ENCODE data around the gene PIK3R6. TPM values are rescaled to one million over a fixed set of nuclear protein-coding genes. Genes with fewer than 3 reads are reported as not detected.

PIK3R6 gene
- total and polyA plus RNA-seq, 2 experiments from 2014 or later, result 0.43 to 0.63 TPM

DNA sequence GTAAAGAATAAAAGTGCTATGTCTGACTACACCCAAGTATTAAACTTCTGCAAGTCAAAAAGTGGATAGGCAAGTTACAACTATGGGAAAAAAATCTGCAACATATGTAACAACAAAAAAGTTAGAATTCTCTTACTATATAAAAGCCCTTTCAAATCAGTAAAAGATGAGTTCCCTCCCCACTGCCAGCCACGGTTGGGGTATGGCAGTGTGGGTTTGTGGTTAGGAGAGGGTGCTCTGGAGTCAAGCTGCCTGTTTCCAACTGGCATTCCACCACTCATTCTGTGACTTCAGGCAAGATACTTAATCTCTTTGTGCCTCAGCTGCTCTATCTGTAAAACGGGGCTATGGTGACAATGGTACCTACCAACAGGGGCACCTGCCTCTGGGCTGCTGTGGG, 41.7 kb downstream of the PIK3R6 start:
- TF ChIP-seq EZH2 (IDR thresholded peaks at IDR 0.05; ENCODE audit: insufficient read depth, poor library complexity, severe bottlenecking), result no peak
- no peak for TF ChIP-seq EZH2phosphoT487 (IDR thresholded peaks at IDR 0.05; ENCODE audit: insufficient read depth, low read depth)
- H3K9ac ChIP-seq, result no peak overlapping the region
- H3K9me3 ChIP-seq (ENCODE audit: low read depth), result no peaks in the 10 kb centered on the region
- H3K4me1 ChIP-seq (ENCODE audit: insufficient read depth), result no peaks in the 10 kb centered on the region
- H4K20me1 ChIP-seq (ENCODE audit: insufficient read depth), result no peaks in the 10 kb centered on the region
- H2AFZ ChIP-seq, result no peak overlapping the region
- no peaks in the 10 kb centered on the region for H3F3A ChIP-seq (ENCODE audit: insufficient read depth)
- in situ Hi-C loops (cut with MboI), result no loop called here
- 11 to 18% methylated on average over 2 of the region's 2 CpGs for WGBS, 2 experiments (ENCODE audit: low coverage in 1 of 2, low lambda C conversion rate in 2 of 2, missing lambda C conversion rate in 2 of 2)
- H3K79me2 ChIP-seq (ENCODE audit: insufficient read depth), result no peaks in the 10 kb centered on the region
- no peak overlapping the region for H3K4me3 ChIP-seq
- no peak for DNase-seq
- no peaks in the 10 kb centered on the region for H3K36me3 ChIP-seq (ENCODE audit: low read depth)
- no peak overlapping the region for H3K4me2 ChIP-seq (ENCODE audit: unreplicated experiment)
- no peaks in the 10 kb centered on the region for H3K27me3 ChIP-seq (replicated peaks; ENCODE audit: insufficient read depth)
- no peaks in the 10 kb centered on the region for H3K9me2 ChIP-seq (ENCODE audit: insufficient read depth)
- H3K27ac ChIP-seq, result no peak overlapping the region

DNA sequence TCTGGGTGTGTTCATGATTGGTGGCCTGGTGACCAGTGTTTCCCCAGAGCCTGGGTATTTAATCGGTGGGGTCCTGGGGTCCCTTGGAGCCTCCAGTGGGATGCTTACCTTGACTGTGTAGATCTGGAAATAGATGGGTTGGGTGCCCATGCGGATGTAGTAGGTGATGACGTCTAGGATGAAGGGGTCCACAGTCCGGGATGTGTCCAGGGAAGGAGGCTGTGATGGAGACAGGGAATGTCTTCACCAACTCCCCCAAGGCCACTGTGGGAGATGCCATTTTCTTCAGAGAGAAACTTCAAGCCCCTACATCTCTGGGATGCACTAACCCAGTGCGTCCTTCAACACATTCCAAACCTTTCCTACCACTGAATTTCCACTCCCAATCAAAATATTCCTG, 44.2 kb downstream of the PIK3R6 start:
- 54 to 58% methylated on average over 5 of the region's 5 CpGs for WGBS, 2 experiments (ENCODE audit: low coverage in 1 of 2, low lambda C conversion rate in 2 of 2, missing lambda C conversion rate in 2 of 2)
- H3K9me2 ChIP-seq (ENCODE audit: insufficient read depth), result no peaks in the 10 kb centered on the region
- DNase-seq, result no peak
- H3K9me3 ChIP-seq (ENCODE audit: low read depth), result no peaks in the 10 kb centered on the region
- no peaks in the 10 kb centered on the region for H3F3A ChIP-seq (ENCODE audit: insufficient read depth)
- no peaks in the 10 kb centered on the region for H3K79me2 ChIP-seq (ENCODE audit: insufficient read depth)
- H3K4me2 ChIP-seq (ENCODE audit: unreplicated experiment), result no peak overlapping the region
- TF ChIP-seq EZH2 (IDR thresholded peaks at IDR 0.05; ENCODE audit: insufficient read depth, poor library complexity, severe bottlenecking) (no peak), EZH2phosphoT487 (IDR thresholded peaks at IDR 0.05; ENCODE audit: insufficient read depth, low read depth) (no peak)
- H2AFZ ChIP-seq, result no peak overlapping the region
- no peaks in the 10 kb centered on the region for H3K4me1 ChIP-seq (ENCODE audit: insufficient read depth)
- H3K27ac ChIP-seq, result no peak overlapping the region
- no peak overlapping the region for H3K9ac ChIP-seq
- H3K4me3 ChIP-seq, result no peak overlapping the region
- no peaks in the 10 kb centered on the region for H4K20me1 ChIP-seq (ENCODE audit: insufficient read depth)
- no peaks in the 10 kb centered on the region for H3K27me3 ChIP-seq (replicated peaks; ENCODE audit: insufficient read depth)
- no peaks in the 10 kb centered on the region for H3K36me3 ChIP-seq (ENCODE audit: low read depth)
- in situ Hi-C loops (cut with MboI), result no loop called here

DNA sequence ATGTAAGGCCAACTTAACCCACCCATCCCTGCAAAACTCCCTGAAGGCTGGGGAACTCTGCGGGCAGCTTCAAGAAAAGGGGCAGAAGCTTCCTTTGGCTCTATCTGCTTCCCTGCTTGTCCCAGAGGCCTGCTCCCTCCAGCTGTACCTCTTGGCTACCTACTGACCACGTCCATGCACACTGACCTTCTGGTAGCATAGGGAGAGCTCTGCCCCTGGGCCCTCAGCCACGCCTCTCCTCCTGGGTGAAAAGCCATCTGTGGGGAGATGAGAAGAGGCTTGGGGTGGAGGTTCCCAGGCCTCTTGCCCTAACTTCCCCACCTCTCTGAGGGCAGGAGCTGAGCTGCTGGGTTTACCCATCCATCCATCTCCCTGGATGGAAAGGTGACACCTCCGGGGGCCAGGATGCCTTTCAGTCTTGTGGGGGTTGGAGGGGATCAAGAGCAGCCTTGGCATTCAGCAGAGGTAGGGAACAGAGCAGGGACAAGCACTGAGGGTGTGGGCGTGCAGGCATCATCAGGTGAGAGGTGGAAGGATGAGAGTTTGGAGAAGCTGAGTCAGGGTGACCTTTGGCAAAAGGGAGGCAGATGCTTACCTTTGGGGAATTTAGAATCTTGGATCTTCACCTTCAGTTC, 45.0 kb downstream of the PIK3R6 start:
- no peaks in the 10 kb centered on the region for H3K27me3 ChIP-seq (replicated peaks; ENCODE audit: insufficient read depth)
- 43 to 48% methylated on average over 5 of the region's 5 CpGs for WGBS, 2 experiments (ENCODE audit: low coverage in 1 of 2, low lambda C conversion rate in 2 of 2, missing lambda C conversion rate in 2 of 2)
- no peaks in the 10 kb centered on the region for H3K36me3 ChIP-seq (ENCODE audit: low read depth)
- H3K9ac ChIP-seq, result no peak overlapping the region
- no peak overlapping the region for H2AFZ ChIP-seq
- TF ChIP-seq EZH2phosphoT487 (IDR thresholded peaks at IDR 0.05; ENCODE audit: insufficient read depth, low read depth) (no peak), EZH2 (IDR thresholded peaks at IDR 0.05; ENCODE audit: insufficient read depth, poor library complexity, severe bottlenecking) (no peak)
- H4K20me1 ChIP-seq (ENCODE audit: insufficient read depth), result no peaks in the 10 kb centered on the region
- no peak overlapping the region for H3K4me2 ChIP-seq (ENCODE audit: unreplicated experiment)
- no peaks in the 10 kb centered on the region for H3F3A ChIP-seq (ENCODE audit: insufficient read depth)
- in situ Hi-C loops (cut with MboI), result no loop called here
- H3K4me3 ChIP-seq, result no peak overlapping the region
- DNase-seq, result no peak
- no peaks in the 10 kb centered on the region for H3K9me3 ChIP-seq (ENCODE audit: low read depth)
- H3K4me1 ChIP-seq (ENCODE audit: insufficient read depth), result no peaks in the 10 kb centered on the region
- H3K27ac ChIP-seq, result no peak overlapping the region
- H3K9me2 ChIP-seq (ENCODE audit: insufficient read depth), result no peaks in the 10 kb centered on the region
- H3K79me2 ChIP-seq (ENCODE audit: insufficient read depth), result no peaks in the 10 kb centered on the region

DNA sequence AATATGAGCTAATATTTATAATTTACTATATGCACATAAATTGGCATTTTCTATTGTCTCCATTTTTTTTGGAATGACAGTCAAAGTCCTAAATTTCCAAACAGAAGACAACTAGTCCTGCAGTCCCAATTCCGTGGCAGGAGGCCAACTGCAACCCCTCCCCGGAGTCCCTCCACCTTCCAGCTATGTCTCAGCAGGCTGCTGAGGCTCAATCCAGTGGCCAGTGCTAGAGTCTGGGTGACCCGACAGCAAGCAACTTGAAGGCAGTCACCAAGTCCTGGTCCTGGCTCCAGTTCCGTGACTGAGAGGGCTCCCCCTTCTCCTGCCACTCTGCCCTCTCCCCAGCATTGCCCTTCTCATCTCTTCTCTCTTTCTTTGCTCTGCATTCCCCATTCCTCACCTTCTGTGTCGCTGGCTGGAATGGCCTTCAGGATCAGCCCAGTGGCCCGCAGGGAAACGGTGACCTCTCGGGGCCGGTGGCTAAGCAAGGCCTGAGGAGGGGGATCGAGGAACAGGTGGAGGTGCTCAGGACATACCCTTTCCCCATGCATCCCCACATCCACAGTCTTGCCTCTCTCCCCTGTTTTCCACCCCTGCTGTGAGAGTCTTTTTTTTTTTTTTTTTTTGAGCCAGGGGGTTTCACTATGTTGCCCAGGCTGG, 45.9 kb downstream of the PIK3R6 start:
- H3K9me3 ChIP-seq (ENCODE audit: low read depth), result no peaks in the 10 kb centered on the region
- TF ChIP-seq EZH2 (IDR thresholded peaks at IDR 0.05; ENCODE audit: insufficient read depth, poor library complexity, severe bottlenecking) (no peak), EZH2phosphoT487 (IDR thresholded peaks at IDR 0.05; ENCODE audit: insufficient read depth, low read depth) (no peak)
- no peak overlapping the region for H3K4me3 ChIP-seq
- no peaks in the 10 kb centered on the region for H3K4me1 ChIP-seq (ENCODE audit: insufficient read depth)
- WGBS, 2 experiments (ENCODE audit: low coverage in 1 of 2, low lambda C conversion rate in 2 of 2, missing lambda C conversion rate in 2 of 2), result 57 to 59% methylated on average over 10 of the region's 10 CpGs
- H3K27me3 ChIP-seq (replicated peaks; ENCODE audit: insufficient read depth), result 0 out of 2 replicates have a peak, but pooled peaks cover 3% of the 10 kb centered on the region
- DNase-seq, result no peak
- in situ Hi-C loops (cut with MboI), result no loop called here
- no peaks in the 10 kb centered on the region for H3K79me2 ChIP-seq (ENCODE audit: insufficient read depth)
- H4K20me1 ChIP-seq (ENCODE audit: insufficient read depth), result no peaks in the 10 kb centered on the region
- no peak overlapping the region for H3K27ac ChIP-seq
- no peaks in the 10 kb centered on the region for H3K9me2 ChIP-seq (ENCODE audit: insufficient read depth)
- no peak overlapping the region for H3K9ac ChIP-seq
- H2AFZ ChIP-seq, result no peak overlapping the region
- H3K4me2 ChIP-seq (ENCODE audit: unreplicated experiment), result no peak overlapping the region
- H3F3A ChIP-seq (ENCODE audit: insufficient read depth), result no peaks in the 10 kb centered on the region
- H3K36me3 ChIP-seq (ENCODE audit: low read depth), result no peaks in the 10 kb centered on the region
